NT2/D1 (cell line): ENCODE measurements around the gene IQGAP3.

Experiments used
- DNase-seq: peaks from one replicate; pipeline ENCODE4 v3.0.0-alpha.2; 2011; ENCODE audit warnings: low read depth, low spot score
- H3K27me3 ChIP-seq: 2 replicates; pipeline ENCODE4 v1.6.0; 2011; ENCODE audit warnings: mild to moderate bottlenecking; ENCODE audit not compliant: insufficient read length, insufficient read depth
- H3K36me3 ChIP-seq: 2 replicates; pipeline ENCODE4 v1.6.1; 2011; ENCODE audit warnings: mild to moderate bottlenecking, low read length, mixed read lengths; ENCODE audit not compliant: insufficient read depth, insufficient read length
- H3K4me1 ChIP-seq: 2 replicates; pipeline ENCODE4 v1.5.1; 2011; ENCODE audit not compliant: insufficient read depth, insufficient read length
- H3K4me3 ChIP-seq: 2 replicates; pipeline ENCODE4 v1.5.1; 2011; ENCODE audit warnings: low read depth; ENCODE audit not compliant: insufficient read length
- H3K9ac ChIP-seq: 2 replicates; pipeline ENCODE4 v1.6.0; 2011; ENCODE audit warnings: low read depth; ENCODE audit not compliant: insufficient read length
- H3K9me3 ChIP-seq: 2 replicates; pipeline ENCODE4 v1.5.1; 2011; ENCODE audit warnings: mild to moderate bottlenecking, low read length; ENCODE audit not compliant: insufficient read depth
- SUZ12 ChIP-seq: IDR thresholded peaks from 2 replicates; pipeline ENCODE4 v1.6.1; 2011; ENCODE audit not compliant: insufficient read length, insufficient read depth; ENCODE audit errors: extremely low read depth
- YY1 ChIP-seq: IDR thresholded peaks from 2 replicates; pipeline ENCODE4 v1.6.1; 2011; ENCODE audit not compliant: insufficient read length, insufficient read depth
- ZNF274 ChIP-seq: IDR thresholded peaks from 2 replicates; pipeline ENCODE4 v1.6.1; 2011; ENCODE audit warnings: mild to moderate bottlenecking, low read depth, low read length

The IQGAP3 gene

DNA sequence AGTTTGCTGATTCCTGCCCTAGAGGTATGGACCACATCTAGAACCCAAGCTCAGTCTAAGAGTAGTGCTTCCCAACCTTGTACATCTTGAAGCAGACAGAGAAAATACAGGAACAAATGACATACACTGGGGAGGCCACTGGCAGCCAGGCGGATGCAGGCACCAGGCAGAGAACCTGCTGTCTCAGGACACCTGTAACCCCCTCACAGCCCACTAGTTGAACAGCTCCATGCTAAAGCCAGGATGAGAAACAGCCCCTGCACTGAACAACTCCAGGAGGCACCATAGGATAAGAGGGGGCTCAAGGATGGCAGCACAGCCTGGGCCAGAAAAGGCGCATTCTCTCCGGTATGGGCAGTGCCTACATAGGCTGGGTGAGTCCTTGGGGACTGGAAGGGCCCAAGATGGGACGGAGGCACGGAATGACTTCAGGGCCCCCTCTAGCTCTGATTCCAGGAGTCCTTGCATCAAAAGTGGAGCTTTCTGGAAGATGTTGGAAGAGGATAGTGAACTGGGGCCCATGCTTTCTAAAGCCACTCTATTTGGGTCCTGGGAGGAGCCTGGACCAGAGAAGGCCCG, 87.8 kb downstream of the IQGAP3 start:
- TF ChIP-seq YY1: no peak
- TF ChIP-seq ZNF274: no peak; the same call in 1 of the 2 replicates
- TF ChIP-seq SUZ12: no peak
- H3K4me1 ChIP-seq: peaks cover 31% of the 10 kb centered on the region
- H3K9ac ChIP-seq: no peak overlapping the region
- no peaks in the 10 kb centered on the region for H3K27me3 ChIP-seq
- DNase-seq: no peak
- H3K9me3 ChIP-seq: no peaks in the 10 kb centered on the region
- peaks cover 42% of the 10 kb centered on the region for H3K36me3 ChIP-seq
- no peak overlapping the region for H3K4me3 ChIP-seq

DNA sequence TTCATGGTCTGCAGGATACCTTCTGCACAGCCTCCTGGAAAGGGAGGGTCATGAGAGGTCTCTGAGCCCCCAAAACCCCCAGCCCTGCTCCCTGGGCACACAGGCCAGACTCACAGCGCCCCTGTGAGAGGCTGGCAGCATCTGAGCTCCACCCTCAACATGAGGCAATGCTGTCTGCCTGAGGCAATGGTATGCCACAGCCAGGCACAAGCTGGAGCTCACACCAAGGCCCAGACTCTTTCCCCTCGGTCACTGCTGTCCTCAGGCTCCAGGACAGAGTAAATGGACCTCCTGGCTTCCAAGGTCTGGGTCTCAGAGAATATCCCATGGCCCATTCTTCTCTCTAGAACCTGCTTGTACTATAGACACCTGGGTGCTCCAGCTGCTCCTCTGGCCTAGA, 89.0 kb downstream of the IQGAP3 start:
- Histone ChIP-seq H3K4me1 (peaks cover 20% of the 10 kb centered on the region), H3K36me3 (peaks cover 52% of the 10 kb centered on the region), H3K4me3 (no peak overlapping the region), H3K27me3 (no peaks in the 10 kb centered on the region), H3K9me3 (no peaks in the 10 kb centered on the region), H3K9ac (no peak overlapping the region)
- TF ChIP-seq SUZ12 (no peak), YY1 (no peak), ZNF274 (no peak)
- no peak for DNase-seq

DNA sequence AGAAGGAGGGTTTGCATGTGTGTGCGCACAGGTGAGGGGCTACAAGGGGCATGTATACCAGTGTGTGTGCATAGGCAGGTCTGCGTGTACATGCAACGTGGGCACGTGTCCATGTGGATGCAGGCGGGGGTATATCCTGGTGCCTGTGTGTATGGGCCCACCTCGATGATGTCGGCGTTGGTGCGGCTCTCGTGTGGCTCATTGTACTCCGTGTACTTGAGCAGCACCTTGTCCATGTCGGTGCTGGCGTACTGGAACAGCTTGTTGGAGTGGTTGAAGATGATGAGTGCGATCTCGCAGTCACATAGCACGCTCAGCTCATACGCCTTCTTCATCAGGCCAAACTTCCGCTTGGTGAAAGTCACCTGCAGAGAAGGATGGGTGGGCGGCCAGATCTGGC, 90.1 kb downstream of the IQGAP3 start:
- DNase-seq: no peak
- Histone ChIP-seq H3K36me3 (peaks cover 61% of the 10 kb centered on the region), H3K4me1 (peaks cover 26% of the 10 kb centered on the region), H3K9ac (no peak overlapping the region), H3K27me3 (no peaks in the 10 kb centered on the region), H3K4me3 (no peak overlapping the region), H3K9me3 (no peaks in the 10 kb centered on the region)
- TF ChIP-seq ZNF274: no peak
- no peak for TF ChIP-seq SUZ12
- TF ChIP-seq YY1: no peak

DNA sequence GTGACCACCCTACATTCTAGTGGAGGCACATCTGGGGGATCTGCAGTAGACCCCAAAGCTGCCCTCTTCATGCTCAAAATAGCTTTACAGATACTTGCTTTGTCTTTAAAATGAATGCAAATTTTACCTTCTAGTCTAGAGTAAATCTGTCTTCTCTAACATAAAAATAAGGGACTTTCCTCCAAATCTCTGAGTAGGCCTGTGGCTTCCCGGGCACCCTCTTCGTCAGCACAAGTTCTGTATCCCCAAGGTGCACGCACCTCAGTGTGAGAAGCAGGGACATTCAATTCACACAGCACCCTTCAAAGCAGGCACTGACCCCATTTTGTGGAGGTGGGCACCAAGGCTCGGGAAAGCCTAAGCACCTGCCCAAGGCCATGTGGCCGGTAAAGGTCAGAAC, 90.8 kb downstream of the IQGAP3 start:
- Histone ChIP-seq H3K4me3 (no peak overlapping the region), H3K4me1 (peaks cover 31% of the 10 kb centered on the region), H3K9ac (no peak overlapping the region), H3K27me3 (no peaks in the 10 kb centered on the region), H3K9me3 (no peaks in the 10 kb centered on the region), H3K36me3 (peaks cover 62% of the 10 kb centered on the region)
- DNase-seq: no peak
- no peak for TF ChIP-seq YY1

DNA sequence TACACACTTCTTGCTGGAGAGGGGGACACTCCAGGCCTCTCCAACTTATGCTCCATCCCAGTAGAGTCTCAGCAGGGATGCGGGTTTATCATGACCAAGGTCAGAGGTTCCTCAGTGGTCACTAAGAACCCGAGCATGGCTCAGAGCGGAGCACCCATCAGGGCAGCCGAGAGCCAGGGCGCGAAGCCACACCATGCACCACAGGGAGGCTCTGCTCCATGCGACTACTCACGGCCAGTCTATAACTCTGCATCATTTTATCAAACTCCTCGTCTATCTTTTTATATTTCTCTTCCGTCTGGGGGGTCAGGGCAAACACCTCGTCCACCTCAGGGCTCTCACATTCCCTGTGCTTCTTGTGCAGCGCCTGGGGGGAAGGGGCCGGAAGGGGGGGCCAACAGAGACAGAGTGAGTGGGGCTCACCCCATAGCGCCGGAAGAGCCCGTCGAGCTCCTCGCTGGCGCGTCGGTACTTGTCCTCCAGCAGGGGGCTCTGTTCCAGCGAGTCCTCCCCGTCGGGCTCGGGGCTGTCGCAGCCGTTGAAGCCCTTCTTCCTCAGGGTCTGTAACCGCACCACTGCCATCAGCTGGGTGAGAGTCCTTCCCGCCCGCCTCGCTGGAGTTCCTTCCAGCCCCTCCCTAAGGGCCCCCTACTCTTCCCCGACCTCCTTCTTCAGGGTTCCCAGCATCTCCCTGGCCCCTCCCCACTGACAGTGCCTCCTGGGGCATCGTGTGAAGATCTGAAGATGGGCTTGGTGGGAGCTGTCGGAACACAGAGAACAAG, 91.8 kb downstream of the IQGAP3 start:
- no peak overlapping the region for H3K9ac ChIP-seq
- no peak for DNase-seq
- H3K9me3 ChIP-seq: no peaks in the 10 kb centered on the region
- peaks cover 71% of the 10 kb centered on the region for H3K36me3 ChIP-seq
- H3K4me3 ChIP-seq: no peak overlapping the region
- no peaks in the 10 kb centered on the region for H3K27me3 ChIP-seq
- H3K4me1 ChIP-seq: peaks cover 41% of the 10 kb centered on the region
- no peak for TF ChIP-seq SUZ12
- no peak for TF ChIP-seq YY1
- no peak for TF ChIP-seq ZNF274

DNA sequence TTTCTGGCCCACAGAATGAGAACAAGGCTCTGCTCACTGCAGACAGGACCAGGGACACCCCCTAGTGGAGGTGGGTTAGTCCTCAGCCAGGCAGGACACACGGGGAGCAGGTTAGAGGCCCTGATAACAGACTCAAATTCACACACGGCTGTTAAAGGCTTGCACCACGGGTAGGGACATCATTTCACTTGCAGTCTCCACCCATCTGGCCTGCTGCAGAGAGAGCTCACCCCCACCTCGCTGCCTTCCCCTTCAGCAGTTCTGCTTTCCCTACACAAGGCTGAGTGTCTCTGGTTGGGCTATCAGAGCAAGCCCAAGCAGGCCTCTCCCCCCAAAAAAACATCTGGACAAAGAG, 92.4 kb downstream of the IQGAP3 start:
- Histone ChIP-seq H3K9me3 (no peaks in the 10 kb centered on the region), H3K9ac (no peak overlapping the region), H3K36me3 (peaks cover 77% of the 10 kb centered on the region), H3K4me1 (peaks cover 42% of the 10 kb centered on the region), H3K4me3 (no peak overlapping the region), H3K27me3 (no peaks in the 10 kb centered on the region)
- DNase-seq: no peak
- TF ChIP-seq ZNF274 (no peak), SUZ12 (no peak), YY1 (no peak)

DNA sequence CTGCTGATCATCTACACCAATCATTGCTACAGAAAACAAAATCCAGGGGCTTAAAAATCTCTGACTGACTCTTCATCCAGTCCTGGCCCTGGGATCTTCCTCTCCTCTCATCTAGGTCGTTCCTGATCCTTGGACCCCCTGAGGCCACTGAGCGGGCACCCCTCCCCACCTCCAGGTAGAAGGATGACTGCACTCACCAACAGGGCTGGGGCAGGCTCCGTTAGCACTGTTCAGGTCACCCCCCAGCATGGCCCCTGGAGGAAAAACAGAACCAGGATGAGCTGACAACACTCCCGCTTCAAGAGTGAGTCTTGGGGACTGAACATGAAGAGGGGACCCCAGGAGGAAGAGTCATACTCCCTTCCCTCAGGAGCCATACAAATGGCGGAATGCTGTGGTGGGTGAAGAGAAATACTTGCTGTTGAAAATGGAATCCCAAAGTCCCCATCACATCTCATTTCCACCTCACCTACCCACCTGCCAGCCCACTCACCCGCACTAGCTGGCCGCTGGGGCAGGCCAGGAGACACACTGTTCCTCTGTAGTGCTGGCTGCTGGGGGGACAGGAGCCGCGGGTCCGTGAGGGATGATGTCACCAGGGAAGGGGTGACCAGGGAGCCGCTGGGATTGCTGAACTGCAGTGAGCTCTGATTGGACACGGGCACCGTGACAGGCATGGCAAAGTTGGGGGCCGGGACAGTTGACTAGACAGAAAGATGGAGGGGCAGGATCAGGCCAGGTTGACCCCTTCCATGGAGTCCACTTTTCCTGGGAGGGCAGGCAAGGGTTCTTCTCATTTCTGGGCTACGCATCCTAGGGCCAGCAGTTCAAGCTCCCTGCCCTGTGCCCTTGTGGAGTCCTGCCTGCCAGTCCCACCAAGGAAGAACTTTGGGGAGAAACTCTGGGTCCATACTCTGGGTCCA, 93.0 kb downstream of the IQGAP3 start:
- peaks cover 83% of the 10 kb centered on the region for H3K36me3 ChIP-seq
- no peak for TF ChIP-seq SUZ12
- no peak for TF ChIP-seq ZNF274
- TF ChIP-seq YY1: no peak
- no peak overlapping the region for H3K9ac ChIP-seq
- no peak overlapping the region for H3K4me3 ChIP-seq
- no peaks in the 10 kb centered on the region for H3K27me3 ChIP-seq
- DNase-seq: no peak
- peaks cover 42% of the 10 kb centered on the region for H3K4me1 ChIP-seq
- no peaks in the 10 kb centered on the region for H3K9me3 ChIP-seq
